Measurements from ENCODE around the gene CACNA1B. TPM values are rescaled to one million over a fixed set of nuclear protein-coding genes. Genes with fewer than 3 reads are reported as not detected.

CACNA1B gene
- total and polyA plus RNA-seq, 2 of the 4 experiments (the other 2 are of a cell fraction) = 0.02 TPM; not detected in 1

GRCh38 chr9:137918331-137919094, 40.9 kb downstream of the CACNA1B start:
- TF ChIP-seq NFE2L2 (IDR thresholded peaks at IDR 0.05; ENCODE audit: low read depth, low read length) (no peak), MXI1 (IDR thresholded peaks at IDR 0.05; ENCODE audit: borderline replicate concordance, low read depth, low read length) (no peak), RCOR1 (IDR thresholded peaks at IDR 0.05; ENCODE audit: insufficient replicate concordance, low read length) (no peak), RFX5 (IDR thresholded peaks at IDR 0.05; ENCODE audit: low read depth, low read length) (no peak), CTCF (conservative IDR thresholded peaks at IDR 0.05; ENCODE audit: low read depth, low read length) (no peak), MAZ (IDR thresholded peaks at IDR 0.05; ENCODE audit: borderline replicate concordance, low read depth, low read length) (no peak), BHLHE40 (IDR thresholded peaks at IDR 0.05; ENCODE audit: low read depth, low read length) (no peak), ELK1 (IDR thresholded peaks at IDR 0.05; ENCODE audit: borderline replicate concordance, low read depth, low read length) (no peak), RAD21 (IDR thresholded peaks at IDR 0.05; ENCODE audit: low read length) (no peak), CHD1 (IDR thresholded peaks at IDR 0.05; ENCODE audit: low read depth, low read length) (no peak), SMC3 (IDR thresholded peaks at IDR 0.05; ENCODE audit: low read depth, low read length) (no peak), MAFK (IDR thresholded peaks at IDR 0.05; ENCODE audit: low read depth, low read length) (no peak), FOS (IDR thresholded peaks at IDR 0.05; ENCODE audit: low read depth, low read length) (no peak), USF2 (IDR thresholded peaks at IDR 0.05; ENCODE audit: low read depth, low read length) (no peak), POLR2A (IDR thresholded peaks at IDR 0.05; ENCODE audit: low read depth, low read length) (no peak), CEBPB (IDR thresholded peaks at IDR 0.05; ENCODE audit: low read depth, low read length) (no peak)
- H3K4me1 ChIP-seq (ENCODE audit: control insufficient read depth, insufficient read depth, low read length) = no peaks in the 10 kb centered on the region
- in situ Hi-C loops (cut with MboI; ENCODE audit: low sequenced_read_pairs) (no loop called here), dilution Hi-C loops (cut with HindIII; ENCODE audit: low sequenced_read_pairs, unreplicated experiment) (no loop called here), intact Hi-C loops (cut with micrococcal nuclease) (no loop called here)
- H2AK9ac ChIP-seq (replicated peaks; ENCODE audit: low read depth, low read length, poor library complexity) = no peak overlapping the region
- H3K27ac ChIP-seq (ENCODE audit: insufficient read depth, low read length) = no peak overlapping the region
- H4K20me1 ChIP-seq (ENCODE audit: insufficient read depth, low read length) = no peaks in the 10 kb centered on the region
- H3K79me1 ChIP-seq (ENCODE audit: low read depth in 1 of 2, low read length in 2 of 2) = no peaks in the 10 kb centered on the region
- H3K9me1 ChIP-seq (ENCODE audit: insufficient read depth, low read length) = no peaks in the 10 kb centered on the region
- no peak overlapping the region for H2BK5ac ChIP-seq (ENCODE audit: low read depth, low read length, poor library complexity, severe bottlenecking)
- H2BK120ac ChIP-seq (ENCODE audit: low read depth, low read length) = no peak overlapping the region
- H2AK5ac ChIP-seq (ENCODE audit: low read depth, low read length) = no peak overlapping the region
- H3K4ac ChIP-seq (ENCODE audit: low read depth, low read length) = no peak overlapping the region
- H3K9me3 ChIP-seq (ENCODE audit: control insufficient read depth, insufficient read depth, low read length) = peaks cover 57% of the 10 kb centered on the region
- no peak overlapping the region for H3K4me2 ChIP-seq (ENCODE audit: low read depth, low read length)
- no peaks in the 10 kb centered on the region for H3K36me3 ChIP-seq (ENCODE audit: control insufficient read depth, insufficient read depth, low read length)
- BruUV-seq (replicated peaks) = no TSS peak
- DNase-seq (no peak), ATAC-seq (ENCODE audit: low read depth) (no peak)
- H3K27me3 ChIP-seq (ENCODE audit: control insufficient read depth, insufficient read depth, low read length) = no peaks in the 10 kb centered on the region
- WGBS, 2 experiments (ENCODE audit: extremely low coverage in 2 of 2, insufficient read length in 1 of 2) = 21% methylated on average over 3 of the region's 9 CpGs; no CpG with 5 or more reads in 1 of the 2 experiments
- no peak overlapping the region for H2BK15ac ChIP-seq (ENCODE audit: low read depth, low read length)
- H4K8ac ChIP-seq (ENCODE audit: low read depth in 2 of 2, low read length in 2 of 2) = no peak overlapping the region
- POLR2A ChIA-PET (ENCODE audit: unreplicated experiment) = no interaction called here
- no peak overlapping the region for H3K4me3 ChIP-seq (ENCODE audit: insufficient read depth, low read depth, low read length)
- H2AFZ ChIP-seq (replicated peaks; ENCODE audit: low read length, poor library complexity) = no peak overlapping the region
- no peak overlapping the region for H4K5ac ChIP-seq (ENCODE audit: low read depth, low read length)
- no peak overlapping the region for H4K91ac ChIP-seq (ENCODE audit: insufficient read depth, low read depth, low read length)
- no peak overlapping the region for H3K14ac ChIP-seq (replicated peaks; ENCODE audit: low read depth, low read length)
- no peak overlapping the region for H3K9ac ChIP-seq (ENCODE audit: low read depth, low read length)
- no peak overlapping the region for H2BK20ac ChIP-seq (ENCODE audit: low read depth, low read length)
- no peak overlapping the region for H3K23ac ChIP-seq (ENCODE audit: low read depth, low read length)
- H3K56ac ChIP-seq (ENCODE audit: extremely low read depth, insufficient read depth, low read length) = no peak overlapping the region
- H3K18ac ChIP-seq (ENCODE audit: low read depth, low read length) = no peak overlapping the region
- CTCF ChIA-PET = no interaction called here

Measured in IMR-90 (cell line).